ENCODE results near the gene RPL37. TPM values are rescaled to one million over a fixed set of nuclear protein-coding genes. Genes with fewer than 3 reads are reported as not detected.

The RPL37 gene
- 192 and 372 TPM in 2 replicates for total RNA-seq

DNA sequence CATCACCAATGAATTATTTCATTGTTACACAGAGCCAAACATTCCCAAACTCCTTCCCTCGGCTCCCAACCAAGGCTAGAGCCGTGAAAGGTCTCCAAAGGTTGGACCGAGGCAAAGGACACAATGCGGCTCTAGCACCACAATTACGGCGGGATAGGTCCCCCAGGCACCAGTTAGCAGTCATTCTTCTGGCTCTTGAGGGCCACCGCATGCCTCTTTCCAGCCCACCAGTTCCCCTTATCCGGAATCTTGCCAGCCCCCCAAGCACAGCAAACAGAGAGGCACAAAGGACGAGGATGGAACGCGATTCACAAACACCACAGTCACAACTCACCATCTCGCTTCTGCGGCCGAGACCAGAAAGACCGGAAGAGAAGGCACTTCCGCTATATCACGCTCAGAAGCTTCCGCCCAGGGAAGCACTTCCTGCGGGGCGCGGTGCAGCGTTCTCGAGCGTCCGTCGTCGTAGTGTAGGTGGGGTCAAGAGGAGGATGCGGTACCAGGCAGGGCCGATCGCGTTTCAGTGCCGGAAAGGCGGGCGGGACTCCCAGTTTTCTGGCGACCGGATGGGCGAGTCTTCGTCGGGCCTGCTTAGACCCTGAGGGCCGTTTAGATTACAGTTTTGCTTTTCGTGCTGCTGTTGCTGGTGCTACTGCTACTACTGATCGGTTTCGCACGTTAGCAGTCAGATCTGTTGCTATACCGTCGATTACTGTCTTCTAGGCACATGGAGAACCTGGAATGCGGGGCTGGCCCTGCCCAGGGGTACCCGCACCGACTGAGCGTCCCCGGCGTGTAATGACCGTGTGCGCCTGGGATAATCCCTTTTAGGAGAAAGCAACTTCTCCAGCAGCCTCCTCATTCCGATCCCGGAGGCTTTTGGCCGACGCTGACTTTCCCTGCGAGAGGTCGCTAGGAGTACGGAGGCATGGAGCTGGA, at the start of gene RPL37:
TSS of gene RPL37 (minus strand) at position 374 of the 939 bp plus-strand sequence. CDS start at position 337, 37 bp downstream.

GRCh38 chr5:40841068-40841805, 6.2 kb upstream of the RPL37 start, which contains the start of gene CARD6:
Gene CARD6, plus strand, starts transcription at chr5:40841367. Its CDS starts 16 bp downstream, at chr5:40841383.

GRCh38 chr5:40798012-40798800, 36.8 kb downstream of the RPL37 start, which contains the start of gene PRKAA1:
Gene PRKAA1, minus strand, starts transcription at chr5:40798374. Its CDS starts 185 bp downstream, at chr5:40798189.

Other genes with a start within 250 kb of the RPL37 start
- gene PTGER4, start 155.3 kb downstream of the RPL37 start, total RNA-seq: 37.2 and 56.5 TPM in 2 replicates
- gene TTC33, start 79.3 kb downstream of the RPL37 start, total RNA-seq: 14.6 and 24.8 TPM in 2 replicates
- 90.0 and 111 TPM in 2 replicates for gene PRKAA1, start 36.8 kb downstream of the RPL37 start, total RNA-seq
- gene CARD6, start 6.1 kb upstream of the RPL37 start, total RNA-seq: 20.5 and 25.8 TPM in 2 replicates
- gene C7, start 74.3 kb upstream of the RPL37 start, total RNA-seq: 0.32 and 0.61 TPM in 2 replicates
- not detected in 2 replicates for gene MROH2B, start 236.1 kb upstream of the RPL37 start, total RNA-seq

All from epithelial cell of umbilical artery (primary cell).